Renal cortical epithelial cell (primary cell): ENCODE measurements around the gene FERMT1. TPM values are rescaled to one million over a fixed set of nuclear protein-coding genes. Genes with fewer than 3 reads are reported as not detected.

Source experiments
- DNase-seq: peaks from one replicate; pipeline ENCODE4 v3.0.0-alpha.2; 2011; ENCODE audit warnings: low read depth
- total RNA-seq: library from RNA; depleted of rRNA; stranded (reverse); fragments of >200 nt; gene quantifications from 2 replicates; pipeline ENCODE4 v1.2.3, GENCODE V29; 2014

The FERMT1 gene, protein sequence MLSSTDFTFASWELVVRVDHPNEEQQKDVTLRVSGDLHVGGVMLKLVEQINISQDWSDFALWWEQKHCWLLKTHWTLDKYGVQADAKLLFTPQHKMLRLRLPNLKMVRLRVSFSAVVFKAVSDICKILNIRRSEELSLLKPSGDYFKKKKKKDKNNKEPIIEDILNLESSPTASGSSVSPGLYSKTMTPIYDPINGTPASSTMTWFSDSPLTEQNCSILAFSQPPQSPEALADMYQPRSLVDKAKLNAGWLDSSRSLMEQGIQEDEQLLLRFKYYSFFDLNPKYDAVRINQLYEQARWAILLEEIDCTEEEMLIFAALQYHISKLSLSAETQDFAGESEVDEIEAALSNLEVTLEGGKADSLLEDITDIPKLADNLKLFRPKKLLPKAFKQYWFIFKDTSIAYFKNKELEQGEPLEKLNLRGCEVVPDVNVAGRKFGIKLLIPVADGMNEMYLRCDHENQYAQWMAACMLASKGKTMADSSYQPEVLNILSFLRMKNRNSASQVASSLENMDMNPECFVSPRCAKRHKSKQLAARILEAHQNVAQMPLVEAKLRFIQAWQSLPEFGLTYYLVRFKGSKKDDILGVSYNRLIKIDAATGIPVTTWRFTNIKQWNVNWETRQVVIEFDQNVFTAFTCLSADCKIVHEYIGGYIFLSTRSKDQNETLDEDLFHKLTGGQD
- 6.6 and 16.7 TPM in 2 replicates for total RNA-seq

DNA sequence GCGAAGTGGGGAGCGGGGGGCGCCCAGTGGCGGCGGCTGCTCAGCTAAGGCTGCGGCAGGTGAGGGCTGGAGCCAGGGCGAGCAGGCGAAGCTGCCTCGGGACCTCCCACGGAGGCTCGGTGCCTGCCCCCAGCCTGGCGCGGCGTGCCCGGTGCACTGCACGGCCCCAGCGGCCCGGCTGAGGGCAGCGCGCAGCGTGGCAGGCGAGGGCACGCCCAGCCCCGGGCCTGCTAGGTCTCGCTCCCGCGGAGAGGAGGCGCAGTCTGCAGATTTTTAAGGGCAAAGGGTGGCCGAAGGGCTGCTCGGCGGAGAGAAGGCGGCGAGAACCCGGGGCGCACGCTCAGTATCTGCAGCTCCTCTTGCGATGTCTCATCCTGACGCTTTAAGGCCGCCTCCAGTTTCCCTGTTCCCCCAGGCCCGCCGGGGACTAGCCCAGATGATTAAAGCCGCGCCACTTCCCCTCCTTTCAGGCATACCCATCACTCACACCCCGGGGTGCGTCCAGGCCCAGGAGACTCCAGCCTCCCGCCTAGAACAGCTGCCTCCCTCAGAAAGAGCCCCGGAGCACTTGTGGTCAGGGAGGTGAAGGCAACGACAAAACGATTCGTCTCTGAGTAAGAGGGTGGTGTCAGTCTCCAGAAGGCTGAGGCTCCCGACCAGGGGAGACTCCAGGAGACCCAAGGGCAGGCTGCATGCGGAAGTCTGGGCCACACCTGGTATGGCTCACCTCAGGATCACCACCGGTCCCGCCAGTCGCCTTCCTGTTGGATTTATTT lies at the start of gene FERMT1:
Gene FERMT1 (minus strand): TSS at position 158 of the 776 bp plus-strand sequence. CDS start 3,476 bp downstream, outside the sequence.
- DNase-seq: peak; percentile 54

DNA sequence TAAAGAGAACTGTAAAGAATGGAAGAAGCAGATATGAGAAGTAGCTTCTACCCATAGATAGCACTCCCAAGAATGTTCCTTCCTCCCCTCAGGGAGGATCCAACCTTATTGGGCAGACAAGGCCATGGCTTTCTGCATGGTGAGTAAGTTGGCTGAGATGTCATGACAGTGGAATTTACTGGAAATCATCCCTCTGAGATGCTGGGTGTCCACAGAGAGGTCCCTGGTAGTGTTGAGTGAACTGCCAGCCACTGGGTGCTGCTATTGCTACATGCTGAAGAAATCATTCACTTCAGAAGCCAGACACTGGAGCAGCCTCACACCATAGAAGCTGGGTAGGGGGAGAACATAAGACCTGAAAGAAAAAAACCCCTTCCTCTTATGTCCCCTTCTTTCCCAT lies 46.4 kb upstream of the FERMT1 start:
- peak; percentile 49 for DNase-seq

DNA sequence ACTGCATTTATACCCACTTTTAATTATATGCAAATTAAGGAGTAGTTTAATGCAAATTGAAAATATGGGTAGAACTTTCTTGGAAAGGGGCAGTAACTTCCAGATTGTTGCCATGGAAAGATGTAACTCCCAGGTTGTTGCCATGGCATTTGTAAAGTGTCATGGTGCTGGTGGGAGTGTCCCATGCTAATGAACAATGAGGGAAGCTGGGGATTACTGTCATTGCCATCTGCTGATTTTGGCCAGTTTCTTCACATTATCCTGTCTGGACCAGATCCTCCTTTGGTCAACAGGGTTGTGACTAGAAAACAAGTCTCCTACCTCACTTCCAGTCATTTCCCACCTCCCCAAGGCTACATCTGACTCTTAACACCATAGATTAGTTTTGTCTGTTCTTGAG lies 45.4 kb upstream of the FERMT1 start:
- no peak for DNase-seq

DNA sequence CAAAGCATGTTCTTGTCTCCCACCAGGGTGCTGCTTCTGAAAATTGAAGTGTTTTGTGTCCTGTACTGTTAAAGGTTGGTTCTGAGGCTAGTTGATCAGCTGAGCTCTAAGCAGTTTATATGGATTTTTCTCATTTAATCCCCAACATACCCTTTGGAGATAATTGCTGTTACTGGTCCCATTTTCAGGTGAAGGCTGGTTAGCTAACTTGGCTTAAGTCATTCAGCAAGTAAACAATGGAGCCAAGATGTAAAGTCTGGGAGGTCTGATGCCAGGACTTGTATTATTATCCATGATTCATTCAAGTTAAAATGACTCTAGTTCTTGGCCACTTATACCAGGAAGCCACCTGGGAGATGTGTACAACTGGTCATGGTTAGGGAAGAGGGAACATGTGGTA lies 42.5 kb upstream of the FERMT1 start:
- DNase-seq: peak; percentile 12

DNA sequence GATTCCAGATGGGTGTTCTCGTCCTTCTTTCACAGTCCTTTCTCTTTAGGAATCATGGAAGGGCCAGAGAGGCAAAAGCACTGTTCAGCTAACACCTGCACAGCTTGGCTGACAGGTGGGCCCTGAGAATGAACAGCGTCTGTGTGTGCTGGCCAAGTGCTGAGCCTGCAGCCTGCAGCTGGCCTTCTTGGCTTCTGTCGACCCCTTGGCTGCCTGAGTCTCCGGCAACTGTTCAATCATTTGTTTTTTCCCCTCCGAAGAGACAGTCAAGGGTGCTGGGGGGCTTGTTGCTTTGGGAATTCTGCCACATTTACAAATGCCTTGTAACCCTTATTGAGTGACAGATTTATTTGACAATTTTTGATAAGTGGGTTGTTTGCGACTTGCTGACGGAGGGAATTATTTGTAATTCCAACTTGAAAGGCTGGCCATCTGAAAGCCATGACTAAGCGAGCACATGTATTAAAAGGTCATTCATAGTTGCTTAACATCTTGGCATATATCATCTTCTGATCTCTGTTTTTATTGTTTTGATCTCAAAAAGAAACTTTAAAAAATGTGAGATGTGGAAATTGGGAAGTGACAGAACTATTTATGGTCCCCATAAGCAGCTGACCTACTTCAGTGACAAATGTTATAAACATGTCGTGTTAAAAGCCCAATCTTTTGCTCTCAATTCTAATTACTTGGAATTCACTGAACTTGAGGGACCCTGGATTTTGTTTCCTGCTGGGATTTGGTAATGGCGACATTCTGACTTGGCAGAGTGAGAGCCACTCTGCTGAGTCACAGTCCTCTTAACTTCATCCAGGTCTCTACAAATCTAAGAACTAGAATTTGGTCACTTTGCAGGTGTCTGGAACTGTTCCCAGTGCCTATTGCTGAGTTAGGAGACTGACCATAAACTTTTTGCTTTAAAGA lies 41.9 kb upstream of the FERMT1 start:
- peak; percentile 64 for DNase-seq

DNA sequence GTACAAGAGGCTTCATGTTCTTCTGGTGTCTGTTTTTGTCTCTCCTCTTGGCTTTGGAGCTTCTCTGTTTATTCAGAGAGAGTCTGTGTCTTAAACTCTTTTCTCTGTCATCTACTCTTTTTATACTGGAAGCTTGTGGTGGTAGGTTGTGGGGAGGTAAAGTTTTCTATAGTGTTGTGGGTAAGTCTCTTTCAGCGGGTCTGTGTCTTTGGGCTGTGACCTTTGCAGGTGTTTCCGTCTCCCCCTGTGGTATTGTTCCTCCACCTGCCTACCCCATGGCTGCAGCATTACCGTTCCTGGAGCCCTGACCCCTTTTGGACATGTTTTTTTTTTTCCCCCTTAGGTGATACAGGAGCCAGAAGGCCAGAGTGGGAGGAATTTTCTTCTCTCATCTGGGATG lies 37.9 kb upstream of the FERMT1 start:
- no peak for DNase-seq

DNA sequence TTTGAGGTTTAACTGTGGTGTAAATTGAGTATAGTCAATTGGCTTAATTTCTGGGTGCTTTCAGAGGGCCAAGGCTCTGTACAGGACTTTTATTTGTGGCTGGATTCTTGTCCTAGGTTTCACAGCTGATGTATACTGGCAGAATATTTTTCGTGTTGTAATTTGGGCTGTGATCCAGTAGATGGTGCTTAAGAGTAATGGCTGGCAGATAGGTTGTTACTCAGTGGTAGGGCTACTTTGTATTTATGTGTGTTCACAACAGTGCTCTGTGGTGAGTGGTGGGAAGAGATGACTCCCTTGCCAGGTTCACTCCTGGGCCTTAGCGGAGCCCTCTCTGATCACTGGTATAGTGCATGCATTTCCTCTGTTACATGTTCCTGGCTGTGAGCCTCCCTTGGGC lies 34.5 kb upstream of the FERMT1 start:
- no peak for DNase-seq

DNA sequence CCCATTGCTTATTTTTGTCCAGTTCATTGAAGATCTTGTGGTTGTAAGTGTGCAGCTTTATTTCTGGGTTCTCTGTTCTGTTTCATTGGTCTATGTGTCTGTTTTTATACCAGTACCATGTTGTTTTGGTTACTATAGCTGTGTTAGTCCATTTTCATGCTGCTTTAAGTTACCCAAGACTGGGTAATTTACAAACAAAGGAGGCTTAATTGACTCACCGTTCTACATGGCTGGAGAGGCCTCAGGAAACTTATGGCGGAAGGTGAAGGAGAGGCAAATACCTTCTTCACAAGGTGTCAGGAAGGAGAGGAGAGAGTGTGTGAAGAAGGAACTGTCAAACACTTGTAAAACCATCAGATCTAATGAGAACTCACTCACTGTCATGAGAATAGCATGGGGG lies 29.9 kb upstream of the FERMT1 start:
- DNase-seq: peak; percentile 89

DNA sequence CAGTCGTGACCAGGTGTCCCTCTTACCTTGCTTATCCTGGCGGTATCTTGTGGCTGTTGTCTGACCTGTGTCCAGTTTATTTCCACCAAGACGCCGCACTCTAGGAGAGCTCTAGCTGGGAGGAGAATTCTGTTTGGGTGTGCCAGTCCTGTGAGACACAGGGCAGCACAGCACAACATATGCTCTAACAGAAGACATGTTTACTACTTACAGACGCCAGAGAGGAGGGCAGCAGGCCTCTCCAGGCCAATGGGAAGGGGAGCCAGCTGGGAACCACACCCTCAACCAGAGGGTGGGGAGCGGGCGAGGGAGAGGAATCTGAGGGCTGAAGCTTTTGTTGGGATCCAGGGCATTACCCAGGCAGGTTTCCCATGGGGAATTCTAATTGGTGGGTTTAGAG lies 25.2 kb upstream of the FERMT1 start:
- no peak for DNase-seq

DNA sequence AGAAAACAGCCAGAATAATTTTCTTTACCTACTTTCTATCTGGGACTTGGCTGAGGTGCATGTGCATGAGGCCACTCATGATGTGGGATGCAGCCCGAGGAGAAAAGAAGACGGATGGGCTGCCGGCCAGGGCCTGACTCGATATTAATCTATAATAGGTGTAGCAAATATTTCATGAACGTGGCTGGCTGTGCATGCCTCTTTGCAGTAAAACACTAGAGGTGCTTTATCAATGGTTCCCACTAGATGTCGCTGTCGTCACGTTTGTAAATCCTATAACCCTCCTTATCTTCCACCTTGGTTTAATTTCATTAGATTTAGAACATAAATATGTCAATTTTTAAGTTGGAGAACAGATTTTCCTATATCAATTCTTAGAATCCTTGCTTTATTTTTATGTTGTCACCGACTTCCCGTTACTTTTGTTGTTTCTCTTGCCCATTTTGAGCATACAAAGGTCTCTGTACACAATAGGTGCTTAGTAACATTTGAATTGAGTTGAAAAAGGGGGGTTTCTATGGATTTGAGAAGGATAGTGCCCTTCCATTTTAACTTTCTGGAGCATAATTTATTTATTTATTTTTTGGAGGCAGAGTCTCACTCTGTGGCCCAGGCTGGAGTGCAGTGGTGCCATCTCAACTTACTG lies 19.6 kb upstream of the FERMT1 start:
- peak; percentile 52 for DNase-seq

DNA sequence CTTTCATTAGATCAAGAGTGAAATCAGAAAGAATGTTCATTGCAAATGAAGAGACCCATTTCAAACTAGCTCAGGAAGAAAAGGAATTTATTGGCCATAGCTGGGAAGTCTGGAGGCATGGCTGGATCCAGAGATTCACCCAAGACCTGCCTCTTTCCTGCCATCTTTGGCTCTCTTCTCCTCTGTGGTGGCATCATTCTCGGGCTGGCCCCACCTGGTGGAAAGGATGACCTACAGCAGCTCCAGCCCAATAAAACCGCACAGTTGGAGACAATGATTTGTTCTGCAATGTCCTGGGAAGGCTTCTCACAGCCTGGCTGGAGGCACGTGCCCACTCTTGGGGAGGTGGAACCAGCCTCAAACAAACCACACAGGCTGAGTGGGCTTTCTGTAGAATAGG lies 18.1 kb upstream of the FERMT1 start:
- DNase-seq: no peak

DNA sequence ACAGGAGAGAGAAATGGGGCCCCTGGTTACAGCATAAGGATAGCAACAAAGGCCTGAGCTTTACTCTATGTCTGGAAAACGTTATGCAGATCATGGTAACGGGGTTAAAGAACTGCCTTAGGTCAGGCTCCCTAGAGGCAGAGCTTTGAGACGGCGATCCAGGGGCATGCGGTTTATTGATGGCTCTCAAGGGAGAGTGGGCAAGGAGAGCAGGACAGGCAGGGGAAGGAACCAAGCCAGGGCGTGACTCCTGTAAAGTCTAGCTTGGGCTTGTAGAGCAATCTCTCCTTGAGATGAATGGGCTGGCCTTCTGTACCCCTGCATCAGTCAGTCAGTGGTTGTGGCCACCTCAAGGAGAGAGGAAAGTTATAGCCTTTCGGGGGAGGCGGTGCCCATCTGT lies 12.5 kb upstream of the FERMT1 start:
- no peak for DNase-seq

DNA sequence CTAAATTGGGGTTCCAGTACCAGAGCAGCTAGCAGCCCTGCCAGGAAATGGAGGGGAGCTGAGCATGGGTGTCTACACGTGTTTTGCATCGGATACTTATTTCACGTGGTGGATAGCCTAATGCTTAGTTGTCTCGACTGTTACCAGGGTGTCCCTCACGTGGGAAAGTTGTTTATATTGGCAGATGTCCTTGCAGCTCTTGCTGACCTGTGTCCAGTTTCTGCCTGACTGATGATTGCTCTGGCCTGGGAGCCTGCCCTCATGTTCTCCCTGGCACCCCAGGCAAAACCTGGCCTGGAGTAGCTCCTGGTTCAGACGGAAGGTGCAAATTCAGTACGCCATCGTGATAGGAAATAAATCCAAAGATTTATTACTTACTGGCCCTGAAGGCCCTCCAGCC lies 11.8 kb upstream of the FERMT1 start:
- DNase-seq: peak; percentile 67

DNA sequence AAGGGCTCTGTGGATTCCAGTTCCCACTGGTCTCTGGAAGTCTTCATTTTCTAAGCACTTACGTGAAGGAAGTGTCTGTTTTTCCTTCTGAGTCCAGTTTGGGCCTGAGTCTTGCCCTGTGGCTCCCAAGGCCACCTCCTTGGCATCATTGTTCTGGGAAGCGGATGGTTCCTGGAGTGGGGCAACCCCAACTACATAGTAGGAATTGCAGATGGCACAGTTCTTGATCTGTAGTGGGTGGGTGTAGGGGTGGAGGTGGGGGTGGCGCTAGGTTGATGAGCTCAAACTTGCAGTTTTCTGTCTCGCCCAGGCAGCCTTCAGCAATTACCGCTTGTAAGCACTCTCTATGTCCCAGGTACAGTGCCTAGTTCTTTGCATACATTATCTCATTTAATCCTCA lies 7.2 kb upstream of the FERMT1 start:
- no peak for DNase-seq

DNA sequence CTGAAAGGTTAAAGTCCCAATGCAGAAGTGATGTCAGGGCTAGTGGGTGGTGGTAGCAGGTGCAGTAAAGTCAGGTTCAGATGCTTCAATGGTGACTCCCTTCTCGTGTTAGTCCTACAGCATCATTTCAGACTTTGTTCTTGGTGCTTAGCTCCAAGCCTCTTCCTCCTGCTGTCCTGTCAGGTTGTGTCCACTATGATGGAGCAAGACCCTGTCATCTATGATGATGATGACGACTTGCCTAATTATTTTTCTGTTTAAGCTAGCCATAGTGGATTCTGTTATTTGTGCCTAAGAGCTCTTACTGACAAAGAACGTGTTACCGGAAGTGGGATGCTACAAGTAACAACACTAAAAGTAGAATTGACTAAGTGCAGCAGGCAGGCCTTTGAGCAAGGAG lies 5.0 kb upstream of the FERMT1 start:
- no peak for DNase-seq

DNA sequence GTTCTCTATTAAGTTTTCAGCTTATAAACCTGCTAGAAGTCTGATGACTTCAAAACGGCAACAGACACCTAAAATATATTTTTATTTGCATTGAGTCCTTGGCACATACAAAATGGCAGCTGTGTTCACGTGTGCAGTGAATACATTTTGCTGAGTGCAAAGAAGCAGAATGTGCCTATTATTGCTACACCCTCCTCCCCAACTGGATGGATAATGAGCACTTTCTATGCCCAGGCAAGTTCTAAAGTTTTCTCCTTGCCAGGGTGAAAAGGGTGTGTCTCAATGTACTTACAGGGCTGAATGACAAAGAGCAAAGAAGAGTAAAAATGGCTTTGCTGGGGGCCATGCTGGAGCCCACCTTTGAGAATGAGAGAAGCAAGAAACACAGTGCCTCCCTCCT lies 4.0 kb upstream of the FERMT1 start:
- DNase-seq: no peak

DNA sequence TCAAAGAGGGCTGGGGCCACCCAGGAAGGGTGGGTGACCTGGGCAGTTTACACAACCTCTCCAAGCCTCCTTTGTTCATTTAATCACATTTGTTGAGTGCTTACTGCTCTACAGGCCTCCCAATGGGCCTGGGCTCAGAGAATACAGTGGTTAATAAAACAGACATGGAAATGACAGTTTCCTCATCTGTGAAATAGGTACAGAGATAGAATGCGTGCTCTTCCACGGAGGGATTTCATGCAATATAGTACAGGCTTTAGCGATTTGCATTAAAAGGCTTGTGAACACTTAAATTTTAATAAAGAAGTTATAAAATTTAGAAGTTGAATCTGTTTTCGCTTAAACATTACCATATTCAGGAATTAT lies 802 bp upstream of the FERMT1 start:
- no peak for DNase-seq

DNA sequence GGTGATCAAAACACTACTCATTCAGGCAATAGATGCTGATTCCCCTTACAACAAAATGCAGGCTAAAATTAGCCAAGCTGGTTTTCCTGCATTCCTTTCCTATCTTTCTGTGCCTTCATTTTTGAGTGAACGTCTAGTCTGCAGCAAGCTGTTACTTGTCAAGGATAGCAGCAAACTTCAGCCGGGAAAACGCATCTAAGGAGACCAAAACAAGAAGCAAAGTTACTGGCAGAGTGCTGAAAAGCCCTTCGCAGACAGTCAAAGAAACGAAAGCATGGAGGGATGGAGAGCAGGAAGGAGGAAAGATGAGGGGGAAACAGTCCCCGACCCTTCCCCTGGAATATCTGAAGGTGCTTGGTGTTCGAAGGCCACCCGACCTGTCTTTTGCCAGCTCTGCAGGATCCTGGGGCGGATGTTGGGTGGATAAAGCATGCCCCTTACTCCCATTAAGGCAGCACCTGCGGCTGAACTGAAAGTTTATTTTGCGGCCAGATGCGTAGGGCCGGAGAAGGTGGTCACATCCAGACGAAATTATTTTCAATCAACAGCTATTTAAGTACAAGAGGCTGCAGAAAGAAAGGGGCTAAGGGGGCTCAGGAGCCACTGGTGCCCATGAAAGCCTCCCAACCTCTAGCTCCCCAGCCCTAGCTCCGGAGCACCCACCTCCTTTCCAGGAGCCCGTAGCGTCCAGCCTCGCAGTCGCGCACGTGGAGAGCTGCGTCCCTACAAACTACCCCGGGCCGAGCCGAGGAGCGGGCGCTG lies 538 bp downstream of the FERMT1 start:
- DNase-seq: peak; percentile 36

DNA sequence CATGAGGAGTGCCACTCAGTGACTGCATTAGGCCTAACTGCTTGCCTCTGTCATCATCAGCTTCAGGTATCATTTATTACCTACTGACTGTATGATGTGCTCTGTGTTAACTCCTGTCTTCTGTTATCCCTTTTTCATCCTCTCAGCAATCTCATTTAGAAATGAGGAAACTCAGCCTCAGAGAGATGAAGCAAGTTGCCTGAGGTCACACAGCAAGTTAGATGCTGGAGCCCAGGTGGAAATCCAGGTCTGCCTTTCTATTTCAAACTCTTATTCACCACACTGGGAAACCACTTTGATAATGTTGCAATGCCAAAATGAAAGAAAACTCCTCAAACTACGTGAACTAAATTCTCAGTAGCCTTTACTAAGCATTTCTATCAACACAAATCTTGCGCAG lies 1.3 kb downstream of the FERMT1 start:
- DNase-seq: no peak

DNA sequence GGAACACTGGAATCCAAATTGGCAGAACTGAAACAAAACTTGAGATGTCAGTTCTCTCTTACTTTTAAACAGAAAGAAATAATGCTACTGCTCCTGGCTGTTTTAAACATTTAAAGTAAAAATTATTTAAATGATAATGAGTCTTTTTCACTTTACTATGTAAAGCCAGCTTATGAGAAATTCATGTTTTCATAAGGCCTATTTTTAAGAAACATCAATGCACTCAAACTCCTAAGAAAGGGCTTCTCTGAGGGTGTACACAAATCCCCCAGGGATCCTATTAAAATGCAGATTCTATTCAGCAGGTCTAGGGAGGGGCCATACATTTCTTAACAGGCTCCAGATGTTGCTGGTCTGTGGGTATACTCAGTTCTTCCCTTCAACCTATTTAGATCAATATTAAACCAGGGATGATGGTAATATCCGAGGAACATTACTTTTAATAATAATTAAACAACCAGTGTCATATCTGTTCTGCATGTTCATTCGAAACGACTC lies 2.3 kb downstream of the FERMT1 start:
- DNase-seq: no peak
